Trophoblast cell (in vitro differentiated cells and primary cell): ENCODE results near the gene SURF6.
"Not testable (repeated sequence)": the region's sequence is repeated elsewhere in the genome, so short reads cannot be mapped to it uniquely, and the experiment has no call there.

ENCODE experiments used
- DNase-seq, 2 donors: peaks; one replicate each; pipeline ENCODE4 v3.0.0-alpha.2; 2016
- H2AFZ ChIP-seq: 2 replicates; pipeline ENCODE4 v1.6.1; 2013; ENCODE audit warnings: low read length, moderate library complexity, mild to moderate bottlenecking; ENCODE audit not compliant: insufficient read depth, poor library complexity
- H2AK5ac ChIP-seq: 2 replicates; pipeline ENCODE4 v1.6.1; 2013; ENCODE audit warnings: mild to moderate bottlenecking, low read length
- H2BK120ac ChIP-seq: 2 replicates; pipeline ENCODE4 v1.6.1; 2013; ENCODE audit warnings: low read length, mild to moderate bottlenecking, moderate library complexity; ENCODE audit not compliant: insufficient read depth, poor library complexity
- H2BK12ac ChIP-seq: 2 replicates; pipeline ENCODE4 v1.6.1; 2013; ENCODE audit warnings: mild to moderate bottlenecking, low read length, moderate library complexity
- H2BK5ac ChIP-seq: 2 replicates; pipeline ENCODE4 v1.6.1; 2013; ENCODE audit warnings: low read length, low read depth, moderate library complexity, mild to moderate bottlenecking; ENCODE audit not compliant: poor library complexity
- H3K14ac ChIP-seq: 2 replicates; pipeline ENCODE4 v1.6.1; 2013; ENCODE audit warnings: mild to moderate bottlenecking, low read length
- H3K18ac ChIP-seq: 2 replicates; pipeline ENCODE4 v1.6.1; 2013; ENCODE audit warnings: mild to moderate bottlenecking, low read length
- H3K23ac ChIP-seq: 2 replicates; pipeline ENCODE4 v1.6.1; 2013; ENCODE audit warnings: low read length
- H3K27ac ChIP-seq: 2 replicates; pipeline ENCODE4 v1.5.1; 2013; ENCODE audit warnings: low read depth, mild to moderate bottlenecking, inconsistent platforms, low read length, moderate library complexity
- H3K27me3 ChIP-seq: 2 replicates; pipeline ENCODE4 v1.6.1; 2013; ENCODE audit warnings: inconsistent platforms, mild to moderate bottlenecking, low read length, moderate library complexity; ENCODE audit not compliant: insufficient read depth
- H3K36me3 ChIP-seq, 2 experiments: 1 replicate in 1 of 2; 2 replicates in 1 of 2; pipeline ENCODE4 v1.6.1; 2013; ENCODE audit warnings: low read length in 2 of 2, mild to moderate bottlenecking in 2 of 2, moderate library complexity in 1 of 2; ENCODE audit not compliant: insufficient read depth in 2 of 2, control insufficient read depth in 1 of 2
- H3K4ac ChIP-seq: 2 replicates; pipeline ENCODE4 v1.6.1; 2013; ENCODE audit warnings: low read depth, mild to moderate bottlenecking, low read length, moderate library complexity
- H3K4me1 ChIP-seq, 2 experiments: 1 replicate in 1 of 2; 2 replicates in 1 of 2; pipeline ENCODE4 v1.6.1; 2013; ENCODE audit warnings: low read length in 2 of 2, mild to moderate bottlenecking in 2 of 2, moderate library complexity in 1 of 2; ENCODE audit not compliant: insufficient read depth in 2 of 2, control insufficient read depth in 1 of 2
- H3K4me2 ChIP-seq: 2 replicates; pipeline ENCODE4 v1.6.1; 2013; ENCODE audit warnings: inconsistent platforms, mild to moderate bottlenecking, low read length, moderate library complexity
- H3K4me3 ChIP-seq: 2 replicates; pipeline ENCODE4 v1.5.1; 2013; ENCODE audit warnings: mild to moderate bottlenecking, low read depth, low read length, inconsistent platforms
- H3K79me1 ChIP-seq: one replicate; pipeline ENCODE4 v1.6.1; 2013; ENCODE audit warnings: low read length
- H3K79me2 ChIP-seq: 2 replicates; pipeline ENCODE4 v1.6.1; 2013; ENCODE audit warnings: low read length, mild to moderate bottlenecking; ENCODE audit not compliant: control insufficient read depth, insufficient read depth, poor library complexity
- H3K9ac ChIP-seq: 2 replicates; pipeline ENCODE4 v1.6.1; 2013; ENCODE audit warnings: mild to moderate bottlenecking, low read length
- H3K9me3 ChIP-seq: 2 replicates; pipeline ENCODE4 v1.6.1; 2013; ENCODE audit warnings: low read depth, mild to moderate bottlenecking, control low read depth, inconsistent platforms, low read length; ENCODE audit not compliant: insufficient read depth
- H4K12ac ChIP-seq: 2 replicates; pipeline ENCODE4 v1.6.1; 2013; ENCODE audit warnings: low read depth, mild to moderate bottlenecking, low read length, moderate library complexity
- H4K8ac ChIP-seq: 2 replicates; pipeline ENCODE4 v1.6.1; 2013; ENCODE audit warnings: low read depth, mild to moderate bottlenecking, low read length, moderate library complexity
- H4K91ac ChIP-seq: one replicate; pipeline ENCODE4 v1.6.1; 2013; ENCODE audit warnings: low read depth, mild to moderate bottlenecking, low read length, moderate library complexity
- WGBS: extraction: QIAGEN DNeasy Blood & Tissue Kit; methylation state at CpG from one replicate; pipeline ENCODE4 v1.1.7; 2013; ENCODE audit warnings: missing lambda C conversion rate; ENCODE audit not compliant: insufficient read length, insufficient coverage; ENCODE audit errors: extremely low coverage; 5-methylcytosine and 5-hydroxymethylcytosine counted together

The SURF6 gene

GRCh38 chr9:133322701-133323100, 13.3 kb downstream of the SURF6 start:
- no peaks in the 10 kb centered on the region for H3K36me3 ChIP-seq
- H4K12ac ChIP-seq: no peak overlapping the region
- H3K79me2 ChIP-seq: no peaks in the 10 kb centered on the region
- H2AFZ ChIP-seq: no peak overlapping the region
- H4K91ac ChIP-seq: no peak overlapping the region
- no peaks in the 10 kb centered on the region for H3K79me1 ChIP-seq
- H3K4ac ChIP-seq: no peak overlapping the region
- no peak overlapping the region for H2BK12ac ChIP-seq
- no peak overlapping the region for H3K23ac ChIP-seq
- no peak overlapping the region for H3K14ac ChIP-seq
- H3K4me3 ChIP-seq: no peak overlapping the region
- no peak for DNase-seq
- H2BK5ac ChIP-seq: no peak overlapping the region
- no peak overlapping the region for H4K8ac ChIP-seq
- no peak overlapping the region for H3K27ac ChIP-seq
- no peak overlapping the region for H3K9ac ChIP-seq
- H3K4me1 ChIP-seq: no peaks in the 10 kb centered on the region
- WGBS: no CpG with 5 or more reads among the region's 14 CpGs
- no peak overlapping the region for H2AK5ac ChIP-seq
- H3K9me3 ChIP-seq: peaks cover 16% of the 10 kb centered on the region
- H3K27me3 ChIP-seq: no peaks in the 10 kb centered on the region
- no peak overlapping the region for H3K18ac ChIP-seq
- H3K4me2 ChIP-seq: no peak overlapping the region
- no peak overlapping the region for H2BK120ac ChIP-seq

GRCh38 chr9:133321411-133321935, 14.5 kb downstream of the SURF6 start:
- Histone ChIP-seq H4K12ac (no peak overlapping the region), H3K27me3 (no peaks in the 10 kb centered on the region)

GRCh38 chr9:133320421-133320881, 15.5 kb downstream of the SURF6 start:
- WGBS: no CpG with 5 or more reads among the region's 13 CpGs
- Histone ChIP-seq H2AK5ac (no peak overlapping the region), H3K14ac (no peak overlapping the region)

More at GRCh38 chr9:133321411-133321935, 14.5 kb downstream of the SURF6 start:
- no peak overlapping the region for H2AFZ ChIP-seq
- H3K18ac ChIP-seq: no peak overlapping the region
- no peak overlapping the region for H2BK120ac ChIP-seq
- no peak overlapping the region for H3K4me2 ChIP-seq
- no peak overlapping the region for H3K14ac ChIP-seq
- no peak overlapping the region for H3K23ac ChIP-seq
- H2BK5ac ChIP-seq: no peak overlapping the region
- H3K79me2 ChIP-seq: no peaks in the 10 kb centered on the region
- no peak overlapping the region for H2AK5ac ChIP-seq
- H3K27ac ChIP-seq: no peak overlapping the region
- peaks cover 16% of the 10 kb centered on the region for H3K9me3 ChIP-seq
- H3K4me1 ChIP-seq: no peaks in the 10 kb centered on the region
- no peak for DNase-seq
- no peak overlapping the region for H4K91ac ChIP-seq
- no peak overlapping the region for H2BK12ac ChIP-seq
- H3K36me3 ChIP-seq: no peaks in the 10 kb centered on the region
- H3K4me3 ChIP-seq: no peak overlapping the region
- WGBS: no CpG with 5 or more reads among the region's 13 CpGs
- no peak overlapping the region for H3K9ac ChIP-seq
- H3K4ac ChIP-seq: no peak overlapping the region
- H4K8ac ChIP-seq: no peak overlapping the region
- no peaks in the 10 kb centered on the region for H3K79me1 ChIP-seq

GRCh38 chr9:133317551-133317950, 18.4 kb downstream of the SURF6 start:
- H2BK5ac ChIP-seq, H3K4me1 ChIP-seq, H2AFZ ChIP-seq, H3K23ac ChIP-seq, H3K27me3 ChIP-seq, H3K4ac ChIP-seq, H3K9me3 ChIP-seq, H3K79me2 ChIP-seq, H2BK120ac ChIP-seq, H2BK12ac ChIP-seq, H3K27ac ChIP-seq, H4K12ac ChIP-seq, H3K9ac ChIP-seq, H3K18ac ChIP-seq, H3K36me3 ChIP-seq, H3K4me2 ChIP-seq, H3K79me1 ChIP-seq, H4K8ac ChIP-seq, H4K91ac ChIP-seq, DNase-seq, H3K4me3 ChIP-seq, H2AK5ac ChIP-seq, H3K14ac ChIP-seq: not testable (repeated sequence)
- WGBS: no CpG with 5 or more reads among the region's 13 CpGs

More at GRCh38 chr9:133320421-133320881, 15.5 kb downstream of the SURF6 start:
- DNase-seq: no peak
- Histone ChIP-seq H3K4me3 (no peak overlapping the region), H3K4me2 (no peak overlapping the region), H3K27ac (no peak overlapping the region), H3K4me1 (no peaks in the 10 kb centered on the region), H3K79me1 (no peaks in the 10 kb centered on the region), H3K4ac (no peak overlapping the region), H3K79me2 (no peaks in the 10 kb centered on the region), H2AFZ (no peak overlapping the region), H4K8ac (no peak overlapping the region), H3K23ac (no peak overlapping the region), H2BK12ac (no peak overlapping the region), H3K9me3 (peaks cover 16% of the 10 kb centered on the region), H2BK120ac (no peak overlapping the region), H3K27me3 (no peaks in the 10 kb centered on the region), H4K12ac (no peak overlapping the region), H4K91ac (no peak overlapping the region), H3K36me3 (no peaks in the 10 kb centered on the region), H2BK5ac (no peak overlapping the region), H3K9ac (no peak overlapping the region), H3K18ac (no peak overlapping the region)
